ENCODE data around the gene CLDN2.
A peak's percentile ranks its signal among the peaks of the same experiment; 100 is the strongest.

CLDN2 gene

GRCh38 chrX:106921637-106922036 is 1.4 kb downstream of the CLDN2 start:
- DNase-seq (ENCODE audit: low read depth in 2 of 2), result no peak

- DNase-seq (ENCODE audit: low read depth in 2 of 2), result no peak
Observed at GRCh38 chrX:106927023-106927422, 6.8 kb downstream of the CLDN2 start.

- DNase-seq (ENCODE audit: low read depth in 2 of 2), result no peak
Observed at GRCh38 chrX:106927700-106928099, 7.5 kb downstream of the CLDN2 start.

GRCh38 chrX:106928227-106928626 is 8.0 kb downstream of the CLDN2 start:
- DNase-seq (ENCODE audit: low read depth in 2 of 2), result no peak

GRCh38 chrX:106931831-106932491 is 11.8 kb downstream of the CLDN2 start:
- DNase-seq (ENCODE audit: low read depth in 2 of 2), result no peak

- DNase-seq (ENCODE audit: low read depth in 2 of 2), result no peak
Observed at GRCh38 chrX:106932492-106932923, 12.3 kb downstream of the CLDN2 start.

GRCh38 chrX:106932960-106933537 is 12.8 kb downstream of the CLDN2 start:
- no peak for DNase-seq (ENCODE audit: low read depth in 2 of 2)

GRCh38 chrX:106933538-106933961 is 13.3 kb downstream of the CLDN2 start:
- no peak for DNase-seq (ENCODE audit: low read depth in 2 of 2)

GRCh38 chrX:106935175-106935574 is 15.0 kb downstream of the CLDN2 start:
- DNase-seq (ENCODE audit: low read depth in 2 of 2), result no peak

GRCh38 chrX:106936246-106936645 is 16.0 kb downstream of the CLDN2 start:
- DNase-seq (ENCODE audit: low read depth in 2 of 2), result no peak

GRCh38 chrX:106939566-106939965 is 19.4 kb downstream of the CLDN2 start:
- no peak for DNase-seq (ENCODE audit: low read depth in 2 of 2)

- no peak for DNase-seq (ENCODE audit: low read depth in 2 of 2)
Observed at GRCh38 chrX:106940068-106940467, 19.9 kb downstream of the CLDN2 start.

GRCh38 chrX:106946464-106946863 is 26.3 kb downstream of the CLDN2 start:
- DNase-seq (ENCODE audit: low read depth in 2 of 2), result no peak

- no peak for DNase-seq (ENCODE audit: low read depth in 2 of 2)
Observed at GRCh38 chrX:106948641-106949040, 28.4 kb downstream of the CLDN2 start.

GRCh38 chrX:106949366-106949765 is 29.2 kb downstream of the CLDN2 start:
- no peak for DNase-seq (ENCODE audit: low read depth in 2 of 2)

- DNase-seq (ENCODE audit: low read depth in 2 of 2), result no peak
Observed at GRCh38 chrX:106950381-106950780, 30.2 kb downstream of the CLDN2 start.

GRCh38 chrX:106951230-106951629 is 31.0 kb downstream of the CLDN2 start:
- DNase-seq (ENCODE audit: low read depth in 2 of 2), result no peak

GRCh38 chrX:106952089-106952488 is 31.9 kb downstream of the CLDN2 start:
- no peak for DNase-seq (ENCODE audit: low read depth in 2 of 2)

- DNase-seq (ENCODE audit: low read depth in 2 of 2), result no peak
Observed at GRCh38 chrX:106952538-106952937, 32.3 kb downstream of the CLDN2 start.

- DNase-seq (ENCODE audit: low read depth in 2 of 2), result no peak
Observed at GRCh38 chrX:106952988-106953387, 32.8 kb downstream of the CLDN2 start.

GRCh38 chrX:106954041-106954440 is 33.8 kb downstream of the CLDN2 start:
- no peak for DNase-seq (ENCODE audit: low read depth in 2 of 2)

- peak in 1 of 2 experiments; percentile 4 for DNase-seq (ENCODE audit: low read depth in 2 of 2)
Observed at GRCh38 chrX:106955004-106955772, 35.0 kb downstream of the CLDN2 start.

- DNase-seq (ENCODE audit: low read depth in 2 of 2), result no peak
Observed at GRCh38 chrX:106957856-106958255, 37.7 kb downstream of the CLDN2 start.
